Body of pancreas (tissue), 4 donors: ENCODE results near the gene ACKR2.

Source experiments
- POLR2A ChIP-seq, 3 donors: fragments of 450-650 bp; IDR thresholded peaks; one replicate each; pipeline ENCODE4 v1.6.1; 2016; ENCODE audit warnings: antibody characterized with exemption in 3 of 3, mild to moderate bottlenecking in 2 of 3
- TF ChIP-seq, protein P1 (sequence below), 7 experiments: fragments of 450-650 bp in 4 of 7; fragments of 200-600 bp in 3 of 7; sonication (generic) in 3 of 7; IDR thresholded peaks; one replicate each; pipeline ENCODE4 v1.5.1; 2016 to 2019; ENCODE audit warnings: antibody characterized with exemption in 7 of 7

DNA sequence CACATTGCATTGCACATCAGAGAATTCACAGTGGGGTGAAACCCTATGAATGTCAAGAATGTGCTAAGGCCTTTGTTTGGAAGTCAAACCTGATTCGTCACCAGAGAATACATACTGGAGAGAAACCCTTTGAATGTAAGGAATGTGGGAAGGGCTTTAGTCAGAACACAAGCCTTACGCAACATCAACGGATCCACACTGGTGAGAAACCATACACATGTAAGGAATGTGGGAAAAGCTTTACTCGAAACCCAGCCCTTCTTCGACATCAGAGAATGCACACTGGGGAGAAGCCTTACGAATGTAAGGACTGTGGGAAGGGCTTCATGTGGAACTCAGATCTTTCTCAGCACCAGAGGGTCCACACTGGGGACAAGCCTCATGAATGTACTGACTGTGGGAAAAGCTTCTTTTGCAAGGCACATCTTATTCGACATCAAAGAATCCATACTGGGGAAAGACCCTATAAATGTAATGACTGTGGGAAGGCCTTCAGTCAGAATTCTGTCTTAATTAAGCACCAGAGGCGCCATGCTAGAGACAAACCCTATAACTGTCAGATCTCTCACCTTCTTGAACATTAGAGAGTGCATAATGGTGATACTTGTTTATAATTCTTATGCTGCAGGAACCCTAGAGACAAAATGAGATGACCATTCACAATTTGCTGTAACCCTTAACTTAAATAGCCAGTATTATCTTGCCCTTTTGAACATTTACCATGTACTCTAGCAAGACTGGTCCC, 105.7 kb downstream of the ACKR2 start:
- TF ChIP-seq, protein P1, sequence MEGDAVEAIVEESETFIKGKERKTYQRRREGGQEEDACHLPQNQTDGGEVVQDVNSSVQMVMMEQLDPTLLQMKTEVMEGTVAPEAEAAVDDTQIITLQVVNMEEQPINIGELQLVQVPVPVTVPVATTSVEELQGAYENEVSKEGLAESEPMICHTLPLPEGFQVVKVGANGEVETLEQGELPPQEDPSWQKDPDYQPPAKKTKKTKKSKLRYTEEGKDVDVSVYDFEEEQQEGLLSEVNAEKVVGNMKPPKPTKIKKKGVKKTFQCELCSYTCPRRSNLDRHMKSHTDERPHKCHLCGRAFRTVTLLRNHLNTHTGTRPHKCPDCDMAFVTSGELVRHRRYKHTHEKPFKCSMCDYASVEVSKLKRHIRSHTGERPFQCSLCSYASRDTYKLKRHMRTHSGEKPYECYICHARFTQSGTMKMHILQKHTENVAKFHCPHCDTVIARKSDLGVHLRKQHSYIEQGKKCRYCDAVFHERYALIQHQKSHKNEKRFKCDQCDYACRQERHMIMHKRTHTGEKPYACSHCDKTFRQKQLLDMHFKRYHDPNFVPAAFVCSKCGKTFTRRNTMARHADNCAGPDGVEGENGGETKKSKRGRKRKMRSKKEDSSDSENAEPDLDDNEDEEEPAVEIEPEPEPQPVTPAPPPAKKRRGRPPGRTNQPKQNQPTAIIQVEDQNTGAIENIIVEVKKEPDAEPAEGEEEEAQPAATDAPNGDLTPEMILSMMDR (IDR thresholded peaks at IDR 0.05) = no peak
- TF ChIP-seq POLR2A (IDR thresholded peaks at IDR 0.05) = no peak
